Natural killer cell (primary cell): ENCODE data around the gene FAM3B. TPM values are rescaled to one million over a fixed set of nuclear protein-coding genes. Genes with fewer than 3 reads are reported as not detected.

ENCODE experiments used
- ATAC-seq, 3 donors: fragments of 150-1000 bp in 2 of 3; fragments of 200-7000 bp in 1 of 3; cut with Tn5 transposase; 1 replicate in 1 of 3; 2 replicates in 2 of 3; pipeline ENCODE4 v1.10.0; 2021; ENCODE audit warnings: mild to moderate bottlenecking in 2 of 3, moderate library complexity in 2 of 3
- DNase-seq, 2 donors: peaks; one replicate each; pipeline versions ENCODE4 v3.0.0 to v3.0.0-alpha.2; 2013 to 2021; ENCODE audit warnings: mixed read lengths in 1 of 2
- H3K27ac ChIP-seq: one replicate; pipeline ENCODE4 v1.5.1; 2013; ENCODE audit warnings: mild to moderate bottlenecking, low read length
- H3K27me3 ChIP-seq: one replicate; pipeline ENCODE4 v1.6.1; 2013; ENCODE audit warnings: low read length; ENCODE audit not compliant: control insufficient read depth, insufficient read depth
- H3K36me3 ChIP-seq: one replicate; pipeline ENCODE4 v1.6.1; 2013; ENCODE audit warnings: low read length; ENCODE audit not compliant: control insufficient read depth, insufficient read depth
- H3K4me1 ChIP-seq: one replicate; pipeline ENCODE4 v1.6.1; 2013; ENCODE audit warnings: low read length; ENCODE audit not compliant: control insufficient read depth, insufficient read depth
- H3K4me3 ChIP-seq: one replicate; pipeline ENCODE4 v1.5.1; 2013; ENCODE audit warnings: low read length
- H3K9me3 ChIP-seq: one replicate; pipeline ENCODE4 v1.6.1; 2013; ENCODE audit warnings: low read length; ENCODE audit not compliant: control insufficient read depth, insufficient read depth
- H3K27ac Mint-ChIP-seq, 2 donors: one replicate each; pipeline ENCODE4 v1.8.0; 2022; ENCODE audit warnings: mild to moderate bottlenecking in 2 of 2, mixed read lengths in 2 of 2, moderate library complexity in 1 of 2
- H3K27me3 Mint-ChIP-seq, 2 donors: one replicate each; pipeline ENCODE4 v1.8.0; 2022; ENCODE audit warnings: low read depth in 2 of 2, mixed read lengths in 2 of 2
- H3K36me3 Mint-ChIP-seq: one replicate; pipeline ENCODE4 v1.8.0; 2022; ENCODE audit warnings: mixed read lengths
- H3K4me1 Mint-ChIP-seq, 2 donors: one replicate each; pipeline ENCODE4 v1.8.0; 2022; ENCODE audit warnings: mixed read lengths in 2 of 2
- H3K4me3 Mint-ChIP-seq: one replicate; pipeline ENCODE4 v1.8.0; 2022; ENCODE audit warnings: mild to moderate bottlenecking, moderate library complexity, mixed read lengths
- H3K9me3 Mint-ChIP-seq, 2 donors: one replicate each; pipeline ENCODE4 v1.8.0; 2022; ENCODE audit warnings: mixed read lengths in 2 of 2
- CTCF ChIP-seq: fragments of 200-600 bp; IDR thresholded peaks from one replicate; pipeline ENCODE4 v1.8.0; 2022; ENCODE audit warnings: antibody characterized with exemption
- WGBS: methylation state at CpG from one replicate; pipeline ENCODE4 v1.1.7; 2013; ENCODE audit warnings: missing lambda C conversion rate; ENCODE audit not compliant: insufficient coverage; 5-methylcytosine and 5-hydroxymethylcytosine counted together
- intact Hi-C: fragments of 100-400 bp; cut with micrococcal nuclease; formaldehyde crosslinking; loops from one replicate; pipeline ENCODE4 v1.14.2; 2022
- total RNA-seq, 4 donors: library from RNA; stranded (reverse); fragments of 120-200 nt in 1 of 4; gene quantifications; one replicate each; pipeline versions ENCODE4 v1.2.3 to v1.2.4, GENCODE V29; 2013 to 2022

Gene FAM3B
- total RNA-seq, 3 donors from 2014 or later (not counting 1 experiment from before 2014, with no cell fraction given) = 0.48 TPM; not detected in 2

DNA sequence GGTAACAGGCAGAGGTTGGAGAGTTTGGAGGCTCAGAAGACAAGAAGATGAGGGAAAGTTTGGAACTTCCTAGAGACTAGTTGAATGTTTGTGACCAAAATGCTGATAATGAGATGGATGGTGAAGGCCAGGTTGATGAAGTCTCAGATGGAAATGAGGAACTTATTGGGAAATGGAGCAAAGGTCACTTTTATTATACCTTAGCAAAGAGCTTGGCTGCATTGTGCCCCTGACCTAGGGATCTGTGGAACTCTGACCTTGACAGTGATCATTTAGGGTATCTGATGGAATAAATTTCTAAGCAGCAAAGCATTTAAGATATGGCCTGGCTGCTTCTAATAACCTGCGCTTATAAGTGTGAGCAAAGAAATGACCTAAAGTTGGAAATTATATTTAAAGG, 17.2 kb downstream of the FAM3B start:
- ATAC-seq = no peak

DNA sequence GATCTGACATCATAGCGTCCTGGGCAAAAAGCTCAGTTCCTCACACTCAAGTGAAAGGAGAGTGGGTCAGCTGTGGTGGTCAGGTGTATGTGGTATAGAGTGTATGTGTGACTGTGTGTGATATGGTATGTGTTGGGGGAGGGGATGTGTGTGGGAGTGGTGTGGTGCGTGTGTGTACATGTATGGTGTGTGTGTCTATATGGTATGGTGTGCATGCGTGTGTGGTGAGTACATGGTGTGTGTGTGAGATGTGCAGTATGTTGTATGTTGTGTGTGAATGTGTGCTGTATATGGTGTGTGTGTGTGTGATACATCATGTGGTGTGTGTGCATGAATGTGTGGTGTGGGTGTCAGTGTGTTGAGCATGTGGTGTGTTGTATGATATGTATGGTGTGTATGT, 20.9 kb downstream of the FAM3B start:
- Histone ChIP-seq H3K27ac (no peak overlapping the region), H3K36me3 (no peaks in the 10 kb centered on the region), H3K9me3 (peaks cover 8% of the 10 kb centered on the region), H3K4me3 (no peak overlapping the region), H3K4me1 (no peaks in the 10 kb centered on the region), H3K27me3 (no peaks in the 10 kb centered on the region)
- TF ChIP-seq CTCF = no peak
- Mint-ChIP-seq H3K36me3 (peaks cover 13% of the 10 kb centered on the region), H3K27ac (no peak overlapping the region), H3K4me3 (no peak overlapping the region), H3K9me3 (peaks cover 0 to 3% of the 10 kb centered on the region in 2 donors), H3K27me3 (peaks cover 18 to 35% of the 10 kb centered on the region in 2 donors), H3K4me1 (no peaks in the 10 kb centered on the region)
- WGBS = 98% methylated on average over 3 of the region's 3 CpGs
- intact Hi-C loops = no loop called here
- no peak for DNase-seq
- peak in 1 of 3 donors; percentile 54 for ATAC-seq

More for the DNA sequence above, 17.2 kb downstream of the FAM3B start:
- Histone ChIP-seq H3K27me3 (no peaks in the 10 kb centered on the region), H3K4me1 (no peaks in the 10 kb centered on the region), H3K9me3 (peaks cover 8% of the 10 kb centered on the region), H3K4me3 (no peak overlapping the region), H3K36me3 (no peaks in the 10 kb centered on the region), H3K27ac (no peak overlapping the region)
- Mint-ChIP-seq H3K4me1 (no peaks in the 10 kb centered on the region), H3K36me3 (peaks cover 8% of the 10 kb centered on the region), H3K4me3 (no peak overlapping the region), H3K27ac (no peak overlapping the region), H3K9me3 (no peaks in the 10 kb centered on the region), H3K27me3 (peaks cover 15 to 28% of the 10 kb centered on the region in 2 donors)
- no peak for TF ChIP-seq CTCF
- WGBS = 96% methylated on average over 1 of the region's 1 CpG
- no peak for DNase-seq
- intact Hi-C loops = no loop called here

DNA sequence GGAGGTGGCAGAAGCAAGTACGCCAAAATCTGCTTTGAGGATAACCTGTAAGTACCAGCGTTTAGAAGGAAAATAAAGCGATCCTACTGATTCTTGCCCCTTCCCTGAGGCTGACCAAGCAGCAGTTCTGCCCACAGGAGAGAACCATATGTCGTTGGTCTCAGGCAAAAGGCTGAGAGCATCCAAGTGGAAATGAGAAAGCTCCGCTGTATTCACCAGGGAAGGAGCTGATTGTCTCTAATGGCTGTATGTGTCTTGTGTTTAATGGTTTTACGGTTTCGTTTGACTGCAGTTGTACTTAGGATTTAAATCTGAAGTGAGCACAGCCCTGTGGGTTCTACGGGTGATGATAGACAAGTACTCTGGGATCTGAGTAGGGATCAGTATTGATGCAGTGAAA, 21.9 kb downstream of the FAM3B start:
- H3K27ac ChIP-seq = no peak overlapping the region
- H3K27me3 ChIP-seq = no peaks in the 10 kb centered on the region
- no peaks in the 10 kb centered on the region for H3K4me1 ChIP-seq
- Mint-ChIP-seq H3K36me3 (peaks cover 11% of the 10 kb centered on the region), H3K9me3 (peaks cover 0 to 3% of the 10 kb centered on the region in 2 donors), H3K4me1 (no peaks in the 10 kb centered on the region), H3K27me3 (peaks cover 15 to 34% of the 10 kb centered on the region in 2 donors), H3K4me3 (no peak overlapping the region), H3K27ac (no peak overlapping the region)
- ATAC-seq = no peak
- H3K4me3 ChIP-seq = no peak overlapping the region
- 92% methylated on average over 8 of the region's 8 CpGs for WGBS
- no peaks in the 10 kb centered on the region for H3K36me3 ChIP-seq
- intact Hi-C loops = no loop called here
- H3K9me3 ChIP-seq = peaks cover 8% of the 10 kb centered on the region
- no peak for DNase-seq
- no peak for TF ChIP-seq CTCF

DNA sequence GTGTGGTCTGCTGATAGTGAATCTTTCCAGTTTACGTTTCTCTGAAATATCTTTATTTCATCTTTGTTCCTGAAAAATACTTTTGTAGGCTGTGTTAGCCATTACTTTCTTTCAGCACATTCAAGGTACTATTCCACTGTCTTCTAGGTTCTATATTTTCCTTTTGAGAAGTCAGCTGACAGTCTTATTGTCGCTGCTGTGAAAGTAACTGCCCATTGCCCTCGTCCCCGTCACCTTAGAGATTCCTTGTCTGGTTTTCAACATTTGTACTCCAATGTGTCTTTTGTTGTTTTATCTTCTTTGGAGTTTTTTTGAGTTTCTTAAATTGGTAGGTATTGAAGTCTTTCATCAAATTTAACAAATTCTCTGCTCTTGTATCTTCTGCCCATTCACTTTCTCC, 25.4 kb downstream of the FAM3B start:
- intact Hi-C loops = no loop called here

More for the DNA sequence above, 25.4 kb downstream of the FAM3B start:
- H3K4me3 ChIP-seq = no peak overlapping the region
- H3K9me3 ChIP-seq = no peaks in the 10 kb centered on the region
- ATAC-seq (no peak), DNase-seq (no peak)
- 90% methylated on average over 3 of the region's 4 CpGs for WGBS
- Mint-ChIP-seq H3K36me3 (peaks cover 6% of the 10 kb centered on the region), H3K4me3 (no peak overlapping the region), H3K9me3 (peaks cover 0 to 3% of the 10 kb centered on the region in 2 donors), H3K27me3 (peaks cover 30 to 42% of the 10 kb centered on the region in 2 donors), H3K27ac (no peak overlapping the region), H3K4me1 (no peaks in the 10 kb centered on the region)
- no peaks in the 10 kb centered on the region for H3K4me1 ChIP-seq
- H3K27me3 ChIP-seq = no peaks in the 10 kb centered on the region
- H3K36me3 ChIP-seq = no peaks in the 10 kb centered on the region
- H3K27ac ChIP-seq = no peak overlapping the region
- no peak for TF ChIP-seq CTCF
